ENCODE data around the gene PPFIA2.

PPFIA2 gene

DNA sequence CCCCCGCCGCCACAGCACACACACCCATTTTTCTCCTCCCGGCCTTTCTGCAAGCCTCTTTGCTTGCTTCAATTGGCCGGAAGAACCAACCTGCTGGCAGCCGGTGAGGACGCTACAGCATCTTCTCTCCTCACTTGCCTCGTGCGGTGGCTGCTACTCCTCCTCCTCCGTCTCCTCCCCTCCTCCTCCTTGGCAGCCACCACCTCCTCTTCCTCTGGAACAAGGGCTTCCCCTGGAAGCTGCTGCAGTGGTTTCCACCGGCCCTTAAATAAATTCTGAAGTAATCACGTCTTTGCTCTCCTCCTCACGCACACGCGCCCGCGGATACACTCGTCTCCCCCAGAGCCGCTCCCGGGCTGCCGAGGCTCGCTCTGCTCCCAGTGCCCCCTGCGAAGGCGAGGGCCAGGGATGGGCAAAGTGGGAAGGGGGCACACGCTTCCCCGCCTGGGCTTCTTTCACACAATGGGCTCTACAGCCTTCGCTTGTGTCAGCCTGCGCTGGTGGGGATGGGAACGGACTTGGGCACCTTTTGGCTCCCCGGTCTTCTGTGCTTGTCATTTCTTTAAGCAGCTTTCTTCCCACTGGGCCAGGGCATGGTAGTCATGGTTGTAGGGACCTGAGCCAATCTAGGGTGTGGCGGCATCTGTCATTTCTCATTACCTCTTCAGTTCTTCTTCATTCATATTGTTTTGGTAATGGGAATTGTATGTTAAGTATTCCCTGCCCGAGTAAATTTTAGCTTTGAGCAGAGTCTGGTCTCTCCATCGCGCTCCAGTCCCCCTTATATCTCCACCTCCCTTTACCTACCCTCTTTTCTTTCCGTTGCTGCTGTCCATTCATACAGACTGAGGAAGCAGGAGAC lies at the start of gene PPFIA2:
TSS of gene PPFIA2 (minus strand) at position 161 of the 862 bp plus-strand sequence.
- peak in 1 of 2 experiments; percentile 65 for DNase-seq

DNA sequence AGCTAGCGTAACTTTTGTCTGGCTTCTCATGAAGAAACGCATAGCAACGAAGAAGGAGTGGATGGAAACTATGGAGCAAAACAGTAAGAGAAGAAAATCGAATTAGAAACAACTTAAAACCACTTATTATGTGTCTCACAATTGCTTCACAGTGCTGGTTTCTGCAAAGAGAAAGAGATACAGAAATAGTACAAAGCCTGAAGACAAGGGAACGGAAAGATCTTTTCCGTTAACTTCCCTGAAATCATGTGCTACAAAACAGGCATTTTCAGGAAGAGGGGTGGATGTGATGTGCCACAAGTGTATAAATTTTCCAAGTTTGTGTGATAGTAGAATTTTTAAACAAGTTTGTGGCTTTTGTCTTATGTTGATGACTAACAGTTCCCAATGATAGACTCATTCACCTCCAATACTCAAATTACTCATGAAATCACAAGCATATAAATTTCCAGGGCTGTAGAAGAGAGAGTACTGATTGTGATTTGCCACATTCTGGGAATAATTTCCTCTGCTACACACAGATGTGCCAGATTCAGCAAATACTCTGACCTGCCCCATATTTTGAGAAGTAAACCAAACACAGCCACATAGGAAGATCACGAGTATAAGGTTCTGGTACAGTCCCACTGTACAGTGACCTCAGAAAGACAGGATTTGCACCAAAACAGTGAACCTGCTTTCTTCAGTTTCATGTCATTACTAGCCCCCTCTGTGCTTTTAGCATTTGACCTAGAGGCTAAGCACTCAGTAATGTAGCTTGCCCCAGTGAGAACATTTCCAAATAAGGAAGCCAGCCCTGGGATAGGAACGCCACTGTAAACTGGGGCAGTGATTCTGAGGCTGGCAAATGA lies 41.4 kb upstream of the PPFIA2 start:
- DNase-seq: no peak

DNA sequence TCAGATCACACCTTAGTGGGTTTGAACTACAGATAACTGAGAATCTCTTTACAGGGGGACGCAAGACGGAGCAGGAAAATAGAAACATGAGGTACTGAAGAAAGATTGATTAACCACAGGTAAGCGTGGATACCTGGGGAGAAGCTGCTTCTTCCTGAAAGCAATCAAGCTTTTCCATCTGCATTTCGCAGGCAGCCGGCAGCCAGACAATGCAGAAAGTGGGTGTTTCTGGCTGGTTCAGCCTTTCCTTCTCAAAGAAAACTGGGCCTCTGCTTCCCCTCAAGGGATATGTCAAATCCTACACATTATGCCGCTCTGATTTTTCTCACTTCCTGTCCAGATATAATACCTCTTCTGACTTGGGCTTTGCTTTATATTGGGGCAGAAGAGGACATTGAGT lies 39.1 kb upstream of the PPFIA2 start:
- no peak for DNase-seq

DNA sequence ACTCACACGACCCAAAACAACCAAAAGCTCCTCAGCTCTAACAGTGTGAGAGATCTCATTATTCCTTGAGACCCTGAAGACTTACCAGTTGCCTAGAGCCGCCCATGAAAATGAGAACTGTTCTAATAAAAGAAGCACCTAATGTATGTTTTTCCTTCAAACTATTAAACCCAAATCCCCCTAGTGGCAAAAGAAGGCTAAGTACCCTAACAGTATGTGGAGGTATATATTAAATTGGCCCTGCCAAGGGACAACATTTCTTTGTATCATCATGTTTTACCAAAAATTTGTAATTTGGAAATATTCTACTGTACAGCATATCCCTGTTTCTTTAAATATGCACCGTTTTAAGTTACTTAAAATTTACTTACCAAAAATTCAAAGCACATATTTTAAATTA lies 38.0 kb upstream of the PPFIA2 start:
- no peak for DNase-seq

DNA sequence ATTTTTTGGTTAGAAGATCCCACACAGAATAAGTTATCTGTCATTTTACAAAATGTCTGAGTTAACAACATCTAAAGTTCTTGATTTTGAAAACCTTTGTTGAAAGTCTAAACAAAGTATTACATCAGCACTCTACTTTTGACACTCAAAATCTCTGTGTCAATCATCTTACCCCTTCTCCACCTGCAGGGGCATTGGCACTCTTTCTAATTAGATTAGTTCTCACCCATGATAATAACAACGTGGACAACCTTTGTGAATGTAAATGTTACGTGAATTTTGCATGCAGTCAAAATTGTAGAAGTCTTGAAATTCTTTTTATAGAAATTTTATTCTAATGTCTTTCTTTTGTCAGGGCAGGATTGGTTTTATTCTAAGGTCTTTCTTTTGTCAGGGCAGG lies 33.5 kb upstream of the PPFIA2 start:
- no peak for DNase-seq

DNA sequence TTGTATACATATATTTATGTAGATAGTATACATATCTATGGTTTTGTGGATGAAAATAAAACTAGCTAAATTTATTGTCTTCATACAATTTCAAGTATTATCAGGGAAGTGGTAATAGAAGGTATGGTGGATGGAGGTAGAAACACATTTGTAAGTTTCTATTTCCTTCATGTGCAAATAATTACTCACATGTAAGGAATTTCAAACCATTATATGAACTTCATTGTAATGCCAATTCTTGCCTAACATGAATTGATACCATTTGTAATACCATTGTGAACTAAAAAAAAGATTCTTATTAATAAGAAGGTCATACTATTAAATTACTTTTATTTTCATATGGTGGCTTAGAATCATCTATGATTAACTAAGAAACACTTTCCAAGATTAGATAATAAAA lies 20.1 kb upstream of the PPFIA2 start:
- no peak for DNase-seq

DNA sequence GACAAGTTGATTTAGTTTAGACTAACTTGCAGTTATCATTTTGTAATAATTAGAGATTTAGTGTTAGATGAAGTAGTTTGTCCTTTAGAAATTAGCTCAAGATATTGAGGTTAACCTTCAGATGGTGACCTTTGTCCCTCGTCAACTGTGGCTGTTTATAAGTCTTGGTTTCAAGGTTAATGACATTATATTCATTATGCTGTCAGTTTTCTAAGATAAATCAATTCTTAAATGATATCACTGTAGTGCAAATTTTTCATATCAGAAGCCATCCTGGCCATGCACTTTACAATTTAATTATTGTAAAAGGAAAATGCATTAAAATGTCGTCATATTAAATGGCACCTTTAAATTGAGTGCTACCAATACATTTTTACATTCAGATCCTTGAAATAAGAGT lies 19.6 kb upstream of the PPFIA2 start:
- DNase-seq: no peak

DNA sequence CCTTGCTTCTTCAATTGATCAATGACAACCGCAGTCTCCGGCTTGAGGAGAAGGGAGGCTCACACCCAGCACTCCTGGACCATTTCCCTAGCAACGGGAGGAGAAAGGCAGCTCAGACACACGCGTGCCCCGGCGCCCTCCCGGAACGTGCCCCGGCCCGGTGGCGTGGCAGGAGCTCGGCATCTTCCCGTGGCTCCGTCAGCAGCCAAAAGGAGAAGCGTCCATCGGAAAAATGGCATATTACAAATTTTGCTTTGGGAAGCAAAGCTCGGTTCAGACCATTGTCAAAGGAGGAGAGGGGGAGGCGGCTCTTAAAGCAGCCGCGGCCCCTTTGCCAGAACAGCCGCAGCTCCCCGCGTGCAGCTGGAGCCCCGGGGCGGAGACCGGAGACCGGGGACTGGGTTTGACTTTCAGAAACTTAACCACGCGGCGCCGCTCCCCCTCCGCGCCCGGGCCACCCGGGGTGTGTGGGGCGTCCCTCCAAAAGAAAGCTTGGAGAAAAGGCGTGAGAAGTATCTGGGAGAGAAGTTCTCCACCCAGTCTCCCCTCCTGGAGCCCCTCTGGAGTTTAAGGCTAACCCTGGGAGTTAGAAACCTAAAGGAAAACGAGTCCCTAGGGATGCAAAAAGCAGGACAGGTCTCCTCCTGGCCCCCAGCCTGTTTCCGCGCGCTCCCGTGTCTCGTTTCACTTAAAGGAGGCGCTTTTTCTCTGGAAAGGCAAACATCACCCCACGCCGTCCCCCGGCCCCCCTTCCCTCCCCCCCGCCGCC lies 545 bp downstream of the PPFIA2 start:
- peak in 1 of 2 experiments; percentile 13 for DNase-seq

DNA sequence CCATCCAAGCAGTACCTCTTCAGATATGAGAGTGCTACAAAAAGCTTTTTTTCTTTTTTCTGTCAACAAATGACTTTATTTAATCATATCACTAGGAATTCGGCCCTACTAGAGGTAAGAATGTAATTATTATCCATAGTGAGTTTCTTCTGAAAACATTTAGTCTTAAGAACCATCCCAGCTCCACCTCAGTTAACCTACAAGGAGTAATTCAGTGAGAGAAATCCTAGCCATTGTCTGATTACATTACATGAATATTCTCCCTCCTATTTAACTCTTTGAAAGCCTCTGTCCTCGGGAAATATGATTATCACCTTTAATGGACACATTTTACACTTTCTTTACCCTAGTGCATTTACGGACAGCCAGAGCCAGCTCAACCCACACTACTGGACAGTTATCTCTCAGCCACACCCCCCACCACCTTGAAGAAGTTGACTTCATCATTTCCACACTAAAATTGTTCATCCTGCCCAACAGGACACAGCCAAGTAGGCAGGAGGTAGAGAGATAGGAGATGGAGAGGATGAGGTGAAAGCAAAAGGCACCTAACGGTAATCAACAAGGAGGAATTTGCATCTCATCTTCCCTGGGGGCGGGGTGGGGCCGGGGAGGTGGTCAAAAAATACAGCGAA lies 1.3 kb downstream of the PPFIA2 start:
- DNase-seq: no peak

DNA sequence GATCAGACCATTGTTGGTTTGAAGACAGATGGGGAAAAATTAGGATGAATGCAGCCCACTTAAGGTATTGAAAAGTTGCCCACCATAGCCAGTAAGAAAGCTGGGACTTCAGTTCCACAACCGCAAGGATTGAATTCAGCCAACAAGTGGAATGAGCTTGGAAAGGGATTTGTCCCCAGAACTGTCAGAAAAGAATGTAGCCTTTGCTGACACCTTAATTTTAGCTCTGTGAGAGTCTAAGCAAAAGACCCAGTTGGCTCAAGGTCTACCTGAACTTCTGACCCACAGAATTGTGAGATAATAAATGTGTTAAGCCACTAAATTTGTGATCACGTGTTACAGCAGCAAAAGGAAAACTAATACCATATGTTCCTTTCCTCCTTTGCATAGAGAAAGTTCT lies 29.4 kb downstream of the PPFIA2 start:
- no peak for DNase-seq

DNA sequence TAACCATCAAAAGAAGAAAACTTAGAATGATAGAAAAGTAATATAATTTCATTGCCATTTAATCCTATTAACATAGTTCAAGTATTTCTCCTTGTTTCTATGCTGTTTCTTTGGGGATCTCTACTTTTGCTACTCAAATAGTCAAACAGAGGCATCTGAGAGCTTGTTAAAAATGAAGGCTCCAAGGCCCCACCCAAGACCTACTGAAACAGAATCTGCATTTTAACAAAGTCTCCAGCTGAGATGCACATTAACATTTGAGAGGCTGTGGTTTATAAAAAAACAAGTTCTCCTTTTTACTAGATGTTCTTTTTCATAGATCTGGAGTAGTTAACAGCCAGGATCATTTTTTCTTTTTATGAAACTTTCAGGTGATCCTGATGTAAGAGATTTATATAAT lies 31.8 kb downstream of the PPFIA2 start:
- DNase-seq: no peak

DNA sequence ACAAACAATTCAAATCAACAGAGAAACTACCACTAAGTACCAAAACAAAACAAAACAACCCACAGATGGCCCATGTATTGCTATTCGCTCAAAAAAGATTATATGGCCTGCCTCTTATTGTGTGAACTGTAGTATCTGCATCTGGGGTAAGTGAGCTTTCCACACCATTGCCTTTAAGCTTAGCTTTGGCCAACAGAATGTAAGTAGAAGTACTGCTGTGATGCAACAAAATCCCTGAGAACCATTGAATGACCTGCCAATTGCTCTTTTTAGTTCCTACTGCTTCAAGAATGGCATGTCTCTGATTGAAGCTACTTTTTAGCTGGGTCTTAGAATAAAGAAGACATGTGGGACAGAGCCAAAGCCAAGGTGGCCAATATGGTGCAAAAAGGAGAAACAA lies 32.5 kb downstream of the PPFIA2 start:
- no peak for DNase-seq

DNA sequence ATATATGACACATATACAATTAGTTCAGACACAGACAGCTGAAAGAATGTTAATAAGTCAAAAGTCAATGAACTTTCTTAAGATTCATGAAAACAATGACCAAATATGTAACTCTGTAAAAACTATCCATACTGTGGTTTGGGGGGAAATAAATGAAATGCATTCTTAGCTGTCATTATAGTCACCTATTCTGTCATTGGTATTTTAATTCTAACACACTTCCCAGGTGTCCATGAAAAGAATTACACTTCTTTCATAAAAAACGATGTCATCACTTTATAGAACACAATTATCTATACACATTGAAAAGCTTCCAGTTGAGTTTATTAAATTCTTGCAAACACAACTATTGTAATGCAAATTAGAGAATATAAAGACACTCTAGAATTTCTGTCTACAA lies 35.8 kb downstream of the PPFIA2 start:
- DNase-seq: no peak

DNA sequence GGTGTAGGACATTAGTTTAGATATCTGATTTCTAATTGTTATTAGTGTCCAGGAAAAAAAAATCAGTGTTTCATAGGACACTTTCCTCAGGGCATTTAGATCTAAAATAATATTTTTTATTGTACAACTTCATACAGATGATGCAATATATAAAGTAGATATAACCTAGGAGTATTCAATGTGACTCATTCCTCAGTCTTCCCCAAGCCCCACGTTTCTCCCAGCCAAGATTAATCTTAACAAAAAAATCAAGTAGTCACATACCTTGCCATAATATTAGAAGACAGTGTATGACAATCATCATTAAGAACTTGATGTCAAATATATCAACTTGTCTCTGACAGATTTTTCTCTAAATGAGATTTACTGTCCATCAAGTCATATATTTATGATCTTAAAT lies 37.1 kb downstream of the PPFIA2 start:
- DNase-seq: no peak

DNA sequence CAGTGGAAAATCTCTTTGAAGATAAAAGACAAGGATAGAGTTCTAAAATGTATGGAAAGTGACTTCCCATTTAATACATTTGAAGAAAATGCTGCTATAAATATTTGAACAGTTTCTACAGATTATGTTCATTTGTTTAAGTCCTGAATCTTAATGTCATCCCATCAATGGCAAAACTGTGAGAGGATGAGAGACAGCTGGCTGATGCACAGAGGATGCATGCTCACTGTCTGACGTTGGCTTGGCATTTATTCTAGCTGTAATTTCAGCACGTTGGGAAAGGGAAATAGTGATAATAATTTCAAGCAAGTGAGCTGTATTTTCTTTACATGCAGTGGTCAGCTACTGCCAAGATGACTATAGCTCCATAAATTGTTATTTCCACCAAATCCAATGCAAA lies 40.5 kb downstream of the PPFIA2 start:
- DNase-seq: no peak

DNA sequence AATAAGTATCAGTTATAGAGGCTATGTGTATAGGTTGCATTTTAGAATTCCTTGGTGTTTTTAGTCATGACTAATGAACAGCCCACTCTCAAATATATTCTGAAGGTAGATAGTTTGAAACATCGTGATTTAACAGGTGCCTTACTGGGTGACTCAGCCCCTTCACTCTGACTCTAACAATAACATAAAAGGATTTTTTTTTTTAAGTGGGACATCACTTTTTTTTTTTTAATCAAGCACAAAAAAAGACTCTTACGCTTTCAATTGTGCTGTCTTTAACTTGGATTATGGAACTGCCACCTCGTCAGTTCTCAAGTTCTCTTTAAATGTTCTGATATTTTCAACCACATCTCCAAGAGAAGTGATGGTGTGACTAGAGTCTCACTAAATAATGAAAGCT lies 46.6 kb downstream of the PPFIA2 start:
- no peak for DNase-seq

DNA sequence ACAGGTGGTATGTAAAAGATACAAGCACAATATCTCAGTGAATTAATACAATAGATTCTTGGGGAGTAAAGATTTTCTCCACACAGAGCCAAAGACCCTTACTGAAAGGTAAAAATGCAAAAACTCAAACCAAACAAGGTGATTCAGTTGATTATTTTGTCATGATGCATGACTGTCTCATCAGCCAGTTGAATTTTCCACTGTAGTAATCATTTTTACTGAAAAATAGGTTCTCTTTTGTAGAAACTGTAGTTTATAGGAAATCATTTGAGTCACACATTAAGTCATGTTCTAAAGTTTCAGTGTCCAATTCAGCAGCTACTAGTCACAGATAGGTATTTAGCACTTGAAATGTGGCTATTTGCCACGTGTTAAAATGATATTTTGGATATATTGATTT lies 53.6 kb downstream of the PPFIA2 start:
- no peak for DNase-seq

DNA sequence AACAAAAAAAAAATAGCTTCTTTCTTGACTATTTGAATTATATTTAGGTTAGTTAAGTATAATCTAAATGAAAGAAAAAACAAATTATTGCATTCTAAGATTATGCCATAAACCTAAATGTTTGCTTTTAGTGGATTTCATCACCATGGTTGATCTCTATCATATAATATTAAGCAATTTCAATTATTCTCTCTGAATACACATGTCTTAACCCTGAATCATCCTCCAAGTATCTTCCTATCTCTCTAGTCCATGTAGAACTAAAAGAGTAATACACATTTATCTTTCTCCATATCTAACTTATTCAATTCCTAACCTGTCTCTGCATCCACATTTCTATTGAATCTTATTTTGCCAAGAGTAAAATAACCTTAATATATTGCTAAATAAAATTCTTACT lies 59.6 kb downstream of the PPFIA2 start:
- no peak for DNase-seq

DNA sequence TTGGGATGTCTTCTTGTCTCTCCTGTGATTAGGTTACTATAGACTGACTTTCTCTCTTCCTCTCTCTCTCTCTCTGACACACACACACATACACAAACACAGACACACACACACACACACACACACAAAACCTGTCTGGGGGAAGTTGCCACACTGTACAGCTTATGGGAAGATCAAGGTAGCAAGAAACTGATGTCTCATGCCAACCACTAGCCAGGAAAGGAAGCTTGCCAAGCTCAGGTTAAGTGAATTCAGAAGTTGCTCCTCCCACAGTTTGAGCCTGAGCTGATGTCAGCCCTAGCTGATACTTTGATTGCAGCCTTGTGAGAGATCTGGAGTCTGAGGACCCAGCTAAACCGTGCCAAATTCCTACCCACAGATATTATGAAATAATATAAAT lies 67.1 kb downstream of the PPFIA2 start:
- no peak for DNase-seq

DNA sequence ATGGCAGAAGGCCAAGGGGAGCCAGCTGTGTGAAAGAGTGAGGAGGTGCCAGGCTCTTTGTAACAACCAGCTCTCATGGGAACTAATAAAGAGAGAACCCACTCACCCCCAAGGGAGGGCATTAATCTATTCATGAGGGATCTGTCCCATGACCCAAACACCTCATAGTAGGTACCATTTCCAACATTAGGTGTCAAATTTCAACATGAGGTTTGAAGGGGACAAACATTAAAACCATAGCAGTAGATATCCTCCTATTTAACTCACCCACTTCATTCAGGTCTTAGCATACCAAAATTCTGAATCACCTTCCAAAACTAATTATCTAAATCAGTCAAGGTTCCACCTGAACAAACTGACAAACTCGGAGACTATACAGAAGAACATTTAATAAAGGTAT lies 75.3 kb downstream of the PPFIA2 start:
- DNase-seq: no peak

DNA sequence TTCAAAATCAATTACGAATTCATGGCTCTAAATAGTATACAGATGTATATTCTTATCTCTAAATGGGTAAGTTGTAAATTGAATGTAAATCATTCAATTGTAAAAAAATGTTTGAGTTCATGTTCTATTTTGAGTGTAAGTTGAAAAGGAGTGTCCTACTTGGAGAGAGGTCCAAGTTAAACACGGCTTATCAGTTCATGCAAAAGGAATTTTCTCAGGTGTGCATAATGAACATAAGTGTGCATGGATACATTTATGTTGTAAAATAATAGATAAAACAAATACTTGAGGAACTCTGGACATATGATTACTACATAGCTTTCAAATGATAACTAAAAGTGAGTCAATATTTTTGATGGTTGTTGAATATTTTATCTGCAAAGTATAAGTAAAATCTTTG lies 79.5 kb downstream of the PPFIA2 start:
- DNase-seq: no peak

DNA sequence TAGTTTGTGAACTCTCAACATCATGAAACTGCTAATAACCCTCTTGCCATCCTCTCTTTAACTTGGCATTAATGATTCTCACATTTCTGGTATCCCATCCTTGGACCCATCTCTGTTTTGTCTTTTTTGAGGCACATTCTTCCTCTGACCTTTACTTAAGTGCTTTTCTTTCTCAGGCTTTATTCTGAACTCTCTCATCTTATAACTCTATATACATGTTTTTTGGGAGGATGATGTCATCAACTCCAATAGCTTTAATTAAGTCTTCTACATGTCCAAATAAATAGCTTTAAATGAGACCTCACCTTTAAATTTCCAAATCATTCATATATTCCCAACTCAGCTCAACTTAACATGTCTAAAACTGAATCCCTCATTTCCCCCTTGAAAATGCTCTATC lies 88.4 kb downstream of the PPFIA2 start:
- DNase-seq: no peak

DNA sequence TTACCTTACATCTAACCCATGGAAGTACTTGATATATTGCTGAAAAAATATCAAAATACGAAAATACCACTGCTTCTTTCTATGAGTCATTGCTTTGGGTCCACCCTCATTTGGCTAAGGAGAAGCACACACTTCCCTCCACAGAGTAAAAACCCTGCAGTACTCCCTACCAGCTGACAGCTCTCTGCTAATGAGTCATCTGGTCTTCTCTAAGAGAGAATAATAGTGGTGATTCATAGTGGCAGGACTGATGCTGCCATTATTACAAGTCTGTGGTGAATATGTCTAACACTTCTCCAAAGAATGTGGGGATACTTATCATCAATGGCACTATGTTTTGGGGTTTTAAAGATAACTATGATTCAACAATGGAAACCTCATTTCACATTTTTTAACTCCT lies 90.7 kb downstream of the PPFIA2 start:
- no peak for DNase-seq

Measured in cerebellar nuclear complex (tissue), 1 donor.